ENCODE results near the gene KLF9.

GRCh38 chr9:70403618-70404025 is 10.8 kb downstream of the KLF9 start:
- TF ChIP-seq CTCF (conservative IDR thresholded peaks at IDR 0.05; ENCODE audit: low read depth, low read length): no peak
- no peak for TF ChIP-seq EZH2 (IDR thresholded peaks at IDR 0.05; ENCODE audit: low read length, unreplicated experiment)
- TF ChIP-seq EZH2phosphoT487 (IDR thresholded peaks at IDR 0.05; ENCODE audit: borderline replicate concordance, low read length): no peak
